GM19395 (cell line): ENCODE measurements around the gene TMEM38A.
"Not testable (repeated sequence)": the region's sequence is repeated elsewhere in the genome, so short reads cannot be mapped to it uniquely, and the experiment has no call there.

ENCODE experiments used
- ATAC-seq: cut with Tn5 transposase; IDR thresholded peaks from one replicate; pipeline ENCODE4 v1.9.1; 2021; ENCODE audit warnings: mild to moderate bottlenecking, moderate library complexity; ENCODE audit not compliant: unreplicated experiment

TMEM38A gene

GRCh38 chr19:16637535-16637934 lies 23.4 kb upstream of the TMEM38A start:
- no peak for ATAC-seq

- no peak for ATAC-seq
Observed at GRCh38 chr19:16638666-16639065, 22.3 kb upstream of the TMEM38A start.

- no peak for ATAC-seq
Observed at GRCh38 chr19:16640951-16641350, 20.0 kb upstream of the TMEM38A start.

GRCh38 chr19:16641695-16642094 lies 19.2 kb upstream of the TMEM38A start:
- no peak for ATAC-seq

- no peak for ATAC-seq
Observed at GRCh38 chr19:16645140-16645539, 15.8 kb upstream of the TMEM38A start.

- no peak for ATAC-seq
Observed at GRCh38 chr19:16649734-16650133, 11.2 kb upstream of the TMEM38A start.

- ATAC-seq = no peak
Observed at GRCh38 chr19:16650821-16651220, 10.1 kb upstream of the TMEM38A start.

GRCh38 chr19:16651421-16652188 lies 9.3 kb upstream of the TMEM38A start:
- ATAC-seq = not testable (repeated sequence)

- no peak for ATAC-seq
Observed at GRCh38 chr19:16652854-16653253, 8.1 kb upstream of the TMEM38A start.

- no peak for ATAC-seq
Observed at GRCh38 chr19:16654140-16654539, 6.8 kb upstream of the TMEM38A start.

- no peak for ATAC-seq
Observed at GRCh38 chr19:16654627-16655026, 6.3 kb upstream of the TMEM38A start.

- no peak for ATAC-seq
Observed at GRCh38 chr19:16655727-16656126, 5.2 kb upstream of the TMEM38A start.

GRCh38 chr19:16657384-16657783 lies 3.6 kb upstream of the TMEM38A start:
- no peak for ATAC-seq

- ATAC-seq = no peak
Observed at GRCh38 chr19:16659464-16659831, 1.5 kb upstream of the TMEM38A start.

GRCh38 chr19:16659832-16660708 lies 869 bp upstream of the TMEM38A start, which contains the start of gene SMIM7:
SMIM7 (minus strand) TSS chr19:16660144; CDS start chr19:16660110, 34 bp downstream.
- ATAC-seq = peak; percentile 87

GRCh38 chr19:16661480-16662034 lies 618 bp downstream of the TMEM38A start:
- ATAC-seq = no peak

GRCh38 chr19:16668176-16668575 lies 7.2 kb downstream of the TMEM38A start:
- ATAC-seq = no peak

- not testable (repeated sequence) for ATAC-seq
Observed at GRCh38 chr19:16668702-16669101, 7.8 kb downstream of the TMEM38A start.

GRCh38 chr19:16670291-16670690 lies 9.4 kb downstream of the TMEM38A start:
- no peak for ATAC-seq

- no peak for ATAC-seq
Observed at GRCh38 chr19:16671652-16672274, 10.8 kb downstream of the TMEM38A start.

GRCh38 chr19:16673231-16673630 lies 12.3 kb downstream of the TMEM38A start:
- no peak for ATAC-seq
